Measurements from ENCODE around the gene COL26A1. TPM values are rescaled to one million over a fixed set of nuclear protein-coding genes. Genes with fewer than 3 reads are reported as not detected.

Gene COL26A1
- total RNA-seq, 2 experiments from 2014 or later: not detected

- H3K36me3 Mint-ChIP-seq (ENCODE audit: low read depth): no peaks in the 10 kb centered on the region
- POLR2A ChIA-PET: no interaction called here
- H3K27ac Mint-ChIP-seq: no peak overlapping the region
- no peak overlapping the region for H3K27ac ChIP-seq (ENCODE audit: low read depth in 1 of 2, low read length in 2 of 2)
- H3K4me1 Mint-ChIP-seq (ENCODE audit: low read depth): peaks cover 7% of the 10 kb centered on the region
- ATAC-seq (ENCODE audit: poor library complexity) (no peak), DNase-seq (no peak)
- intact Hi-C loops (cut with DNase I, micrococcal nuclease): loop anchor here in 1 of 2 experiments (5.0 kb wide), 1 partner anchor 94 kb away; no protein-coding TSS in a partner anchor
- no peak overlapping the region for H3K4me3 ChIP-seq (ENCODE audit: low read length)
- peaks cover 6% of the 10 kb centered on the region for H3K4me1 ChIP-seq (ENCODE audit: insufficient read depth, low read length)
- H3K27me3 ChIP-seq (ENCODE audit: control insufficient read depth in 1 of 2, insufficient read depth in 2 of 2, low read length in 2 of 2): no peaks in the 10 kb centered on the region
- H3K36me3 ChIP-seq (ENCODE audit: insufficient read depth, low read length): no peaks in the 10 kb centered on the region
- no peak overlapping the region for H3K4me3 Mint-ChIP-seq
- peaks cover 14 to 17% of the 10 kb centered on the region in 2 experiments for H3K9me3 ChIP-seq (ENCODE audit: control insufficient read depth in 1 of 2, insufficient read depth in 1 of 2, low read length in 2 of 2)
- TF ChIP-seq, protein P1, sequence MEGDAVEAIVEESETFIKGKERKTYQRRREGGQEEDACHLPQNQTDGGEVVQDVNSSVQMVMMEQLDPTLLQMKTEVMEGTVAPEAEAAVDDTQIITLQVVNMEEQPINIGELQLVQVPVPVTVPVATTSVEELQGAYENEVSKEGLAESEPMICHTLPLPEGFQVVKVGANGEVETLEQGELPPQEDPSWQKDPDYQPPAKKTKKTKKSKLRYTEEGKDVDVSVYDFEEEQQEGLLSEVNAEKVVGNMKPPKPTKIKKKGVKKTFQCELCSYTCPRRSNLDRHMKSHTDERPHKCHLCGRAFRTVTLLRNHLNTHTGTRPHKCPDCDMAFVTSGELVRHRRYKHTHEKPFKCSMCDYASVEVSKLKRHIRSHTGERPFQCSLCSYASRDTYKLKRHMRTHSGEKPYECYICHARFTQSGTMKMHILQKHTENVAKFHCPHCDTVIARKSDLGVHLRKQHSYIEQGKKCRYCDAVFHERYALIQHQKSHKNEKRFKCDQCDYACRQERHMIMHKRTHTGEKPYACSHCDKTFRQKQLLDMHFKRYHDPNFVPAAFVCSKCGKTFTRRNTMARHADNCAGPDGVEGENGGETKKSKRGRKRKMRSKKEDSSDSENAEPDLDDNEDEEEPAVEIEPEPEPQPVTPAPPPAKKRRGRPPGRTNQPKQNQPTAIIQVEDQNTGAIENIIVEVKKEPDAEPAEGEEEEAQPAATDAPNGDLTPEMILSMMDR (IDR thresholded peaks at IDR 0.05): no peak
- CTCF ChIA-PET: no interaction called here
- peaks cover 5% of the 10 kb centered on the region for H3K9me3 Mint-ChIP-seq
- peaks cover 21% of the 10 kb centered on the region for H3K27me3 Mint-ChIP-seq
Measured at GRCh38 chr7:101412976-101413375, 50.3 kb downstream of the COL26A1 start.

DNA sequence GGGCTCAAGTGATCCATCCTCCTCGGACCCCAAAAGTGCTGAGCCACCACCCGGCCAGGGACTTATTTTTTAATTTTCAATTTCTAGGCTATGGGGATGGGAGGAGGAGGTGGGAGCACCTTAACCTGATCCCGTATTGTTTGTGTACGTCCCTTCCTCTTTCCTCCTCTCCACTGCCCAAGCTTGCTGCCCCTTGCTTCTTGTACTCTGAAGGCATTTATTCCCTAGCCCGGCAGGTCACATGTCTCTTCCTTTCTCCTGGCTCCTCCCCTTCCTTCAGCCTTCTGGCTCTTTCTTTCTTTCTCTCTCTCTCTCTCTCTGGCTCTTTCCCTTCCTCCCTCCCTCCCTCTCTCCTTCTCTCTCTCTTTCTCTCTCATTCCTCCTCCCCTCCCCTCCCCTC, 56.0 kb downstream of the COL26A1 start:
- ChIA-PET CTCF (no interaction called here), POLR2A (no interaction called here)
- DNase-seq (no peak), ATAC-seq (ENCODE audit: poor library complexity) (no peak)
- no peak overlapping the region for H3K27ac ChIP-seq (ENCODE audit: low read depth in 1 of 2, low read length in 2 of 2)
- Mint-ChIP-seq H3K4me1 (ENCODE audit: low read depth) (no peaks in the 10 kb centered on the region), H3K27me3 (peaks cover 9% of the 10 kb centered on the region), H3K9me3 (no peaks in the 10 kb centered on the region), H3K27ac (no peak overlapping the region), H3K36me3 (ENCODE audit: low read depth) (no peaks in the 10 kb centered on the region), H3K4me3 (no peak overlapping the region)
- no peaks in the 10 kb centered on the region for H3K4me1 ChIP-seq (ENCODE audit: insufficient read depth, low read length)
- no peaks in the 10 kb centered on the region for H3K36me3 ChIP-seq (ENCODE audit: insufficient read depth, low read length)
- TF ChIP-seq, protein P1 (IDR thresholded peaks at IDR 0.05): no peak
- H3K9me3 ChIP-seq (ENCODE audit: control insufficient read depth in 1 of 2, insufficient read depth in 1 of 2, low read length in 2 of 2): no peaks in the 10 kb centered on the region
- H3K4me3 ChIP-seq (ENCODE audit: low read length): no peak overlapping the region
- H3K27me3 ChIP-seq (ENCODE audit: control insufficient read depth in 1 of 2, insufficient read depth in 2 of 2, low read length in 2 of 2): peaks cover 0 to 6% of the 10 kb centered on the region in 2 experiments
- intact Hi-C loops (cut with DNase I, micrococcal nuclease): no loop called here

DNA sequence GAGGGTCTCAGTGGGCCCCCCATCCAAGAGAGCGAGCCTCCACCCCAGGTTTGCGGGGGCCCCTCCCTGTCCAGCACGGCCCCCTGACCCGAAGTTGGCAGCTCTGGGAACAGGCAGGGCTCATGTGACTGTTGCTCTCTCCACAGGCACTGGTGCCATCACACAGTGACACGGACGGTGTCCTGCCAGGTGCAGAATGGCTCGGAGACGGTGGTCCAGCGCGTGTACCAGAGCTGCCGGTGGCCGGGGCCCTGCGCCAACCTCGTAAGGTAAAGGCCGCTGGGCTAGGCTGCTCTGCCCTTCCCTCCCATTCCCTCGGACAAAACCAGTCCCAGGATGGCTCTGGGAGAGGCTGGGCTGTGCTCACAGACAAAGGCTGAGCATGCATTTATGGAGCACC, 57.2 kb downstream of the COL26A1 start:
- H3K27me3 ChIP-seq (ENCODE audit: control insufficient read depth in 1 of 2, insufficient read depth in 2 of 2, low read length in 2 of 2): peaks cover 0 to 6% of the 10 kb centered on the region in 2 experiments
- ATAC-seq (ENCODE audit: poor library complexity) (no peak), DNase-seq (no peak)
- H3K36me3 Mint-ChIP-seq (ENCODE audit: low read depth): no peaks in the 10 kb centered on the region
- TF ChIP-seq, protein P1 (IDR thresholded peaks at IDR 0.05): no peak
- no peak overlapping the region for H3K27ac Mint-ChIP-seq
- no peaks in the 10 kb centered on the region for H3K4me1 ChIP-seq (ENCODE audit: insufficient read depth, low read length)
- H3K4me3 Mint-ChIP-seq: no peak overlapping the region
- H3K27ac ChIP-seq (ENCODE audit: low read depth in 1 of 2, low read length in 2 of 2): no peak overlapping the region
- ChIA-PET POLR2A (no interaction called here), CTCF (no interaction called here)
- no peaks in the 10 kb centered on the region for H3K9me3 ChIP-seq (ENCODE audit: control insufficient read depth in 1 of 2, insufficient read depth in 1 of 2, low read length in 2 of 2)
- intact Hi-C loops (cut with DNase I, micrococcal nuclease): no loop called here
- H3K4me3 ChIP-seq (ENCODE audit: low read length): no peak overlapping the region
- no peaks in the 10 kb centered on the region for H3K9me3 Mint-ChIP-seq
- H3K27me3 Mint-ChIP-seq: peaks cover 9% of the 10 kb centered on the region
- no peaks in the 10 kb centered on the region for H3K4me1 Mint-ChIP-seq (ENCODE audit: low read depth)
- H3K36me3 ChIP-seq (ENCODE audit: insufficient read depth, low read length): no peaks in the 10 kb centered on the region
